HEK293 (cell line): ENCODE results near the gene ADAMTS16.

ENCODE experiments used
- CTCF ChIA-PET: fragments of 350-600 bp; formaldehyde crosslinking; extraction: SDS; loops from one replicate; lab custom pipeline; 2021; ENCODE audit warnings: antibody characterized with exemption; lab: Yijun Ruan, JAX
- POLR2A ChIA-PET: fragments of 300-600 bp; formaldehyde crosslinking; extraction: SDS; loops from one replicate; lab custom pipeline; 2020; ENCODE audit warnings: antibody characterized with exemption, inconsistent platforms; lab: Yijun Ruan, JAX
- H3K27ac ChIP-seq: fragments of 200-500 bp; sonication (Bioruptor generic); 2 replicates; pipeline ENCODE4 v1.5.1; 2014; ENCODE audit warnings: low read depth, low read length, control low read depth, inconsistent platforms; ENCODE audit errors: extremely low read depth
- H3K36me3 ChIP-seq, 2 experiments: fragments of 200-500 bp in 1 of 2; sonication (Bioruptor generic) in 1 of 2; 1 replicate in 1 of 2; 2 replicates in 1 of 2; pipeline ENCODE4 v1.5.1; 2014 to 2017; ENCODE audit warnings: inconsistent platforms in 2 of 2, low read length in 2 of 2; ENCODE audit not compliant: control insufficient read depth in 2 of 2, insufficient read depth in 1 of 2
- H3K4me1 ChIP-seq: fragments of 200-500 bp; sonication (Bioruptor generic); 2 replicates; pipeline ENCODE4 v1.5.1; 2014; ENCODE audit warnings: mild to moderate bottlenecking, low read length, inconsistent platforms; ENCODE audit not compliant: control insufficient read depth, insufficient read depth
- H3K4me3 ChIP-seq: 2 replicates; pipeline ENCODE4 v1.5.1; 2011; ENCODE audit warnings: low read depth, mild to moderate bottlenecking, control low read depth, low read length, moderate library complexity
- H3K9me3 ChIP-seq: fragments of 200-500 bp; sonication (Bioruptor generic); 2 replicates; pipeline ENCODE4 v1.5.1; 2014; ENCODE audit warnings: low read depth, low read length, inconsistent platforms; ENCODE audit not compliant: control insufficient read depth, insufficient read depth
- KLF16 ChIP-seq: fragments of 450-650 bp; formaldehyde crosslinking; IDR thresholded peaks from 2 replicates; pipeline ENCODE4 v1.5.1; 2017; ENCODE audit warnings: missing biosample characterization, missing genetic modification characterization
- MYNN ChIP-seq: fragments of 450-650 bp; formaldehyde crosslinking; IDR thresholded peaks from 2 replicates; pipeline ENCODE4 v1.5.1; 2016; ENCODE audit warnings: missing biosample characterization, missing genetic modification characterization, borderline replicate concordance
- MZF1 ChIP-seq: fragments of 450-650 bp; formaldehyde crosslinking; IDR thresholded peaks from 2 replicates; pipeline ENCODE4 v1.5.1; 2017; ENCODE audit warnings: missing biosample characterization, missing genetic modification characterization, borderline replicate concordance
- SCRT2 ChIP-seq: fragments of 450-650 bp; formaldehyde crosslinking; IDR thresholded peaks from 2 replicates; pipeline ENCODE4 v1.5.1; 2016; ENCODE audit warnings: missing biosample characterization, missing genetic modification characterization
- WT1 ChIP-seq: fragments of 450-650 bp; formaldehyde crosslinking; IDR thresholded peaks from 2 replicates; pipeline ENCODE4 v1.5.1; 2016; ENCODE audit warnings: missing biosample characterization, missing genetic modification characterization
- ZBTB17 ChIP-seq: fragments of 450-650 bp; formaldehyde crosslinking; IDR thresholded peaks from 2 replicates; pipeline ENCODE4 v1.5.1; 2016; ENCODE audit warnings: missing biosample characterization, missing genetic modification characterization
- ZBTB20 ChIP-seq: fragments of 450-650 bp; formaldehyde crosslinking; IDR thresholded peaks from 2 replicates; pipeline ENCODE4 v1.5.1; 2016; ENCODE audit warnings: missing biosample characterization, missing genetic modification characterization
- ZFP3 ChIP-seq: fragments of 450-650 bp; formaldehyde crosslinking; IDR thresholded peaks from 2 replicates; pipeline ENCODE4 v1.5.1; 2016; ENCODE audit warnings: low read depth, missing biosample characterization, missing genetic modification characterization
- ZNF169 ChIP-seq: fragments of 450-650 bp; formaldehyde crosslinking; IDR thresholded peaks from 2 replicates; pipeline ENCODE4 v1.5.1; 2016; ENCODE audit warnings: missing biosample characterization, missing genetic modification characterization
- ZNF221 ChIP-seq: fragments of 450-650 bp; formaldehyde crosslinking; IDR thresholded peaks from 2 replicates; pipeline ENCODE4 v1.5.1; 2017; ENCODE audit warnings: missing biosample characterization, missing genetic modification characterization, borderline replicate concordance
- ZNF324 ChIP-seq: fragments of 450-650 bp; formaldehyde crosslinking; IDR thresholded peaks from 2 replicates; pipeline ENCODE4 v1.5.1; 2016; ENCODE audit warnings: missing biosample characterization, missing genetic modification characterization
- ZNF341 ChIP-seq: fragments of 450-650 bp; formaldehyde crosslinking; IDR thresholded peaks from 2 replicates; pipeline ENCODE4; 2016; ENCODE audit warnings: low read depth, missing biosample characterization, missing genetic modification characterization
- ZNF398 ChIP-seq: fragments of 450-650 bp; formaldehyde crosslinking; IDR thresholded peaks from 2 replicates; pipeline ENCODE4 v1.5.1; 2017; ENCODE audit warnings: missing biosample characterization, missing genetic modification characterization
- ZNF433 ChIP-seq: fragments of 450-650 bp; formaldehyde crosslinking; IDR thresholded peaks from 2 replicates; pipeline ENCODE4 v1.5.1; 2016; ENCODE audit warnings: missing biosample characterization, missing genetic modification characterization, low read depth
- ZNF510 ChIP-seq: fragments of 450-650 bp; formaldehyde crosslinking; IDR thresholded peaks from 2 replicates; pipeline ENCODE4 v1.5.1; 2018; ENCODE audit warnings: mild to moderate bottlenecking, missing genetic modification characterization, missing biosample characterization; ENCODE audit not compliant: insufficient replicate concordance
- ZNF558 ChIP-seq: fragments of 450-650 bp; formaldehyde crosslinking; IDR thresholded peaks from 2 replicates; pipeline ENCODE4 v1.5.1; 2016; ENCODE audit warnings: missing biosample characterization, missing genetic modification characterization
- ZNF623 ChIP-seq: fragments of 450-650 bp; formaldehyde crosslinking; IDR thresholded peaks from 2 replicates; pipeline ENCODE4 v1.5.1; 2016; ENCODE audit warnings: missing biosample characterization, missing genetic modification characterization
- ZNF626 ChIP-seq: fragments of 450-650 bp; sonication (Bioruptor Pico); formaldehyde crosslinking; IDR thresholded peaks from 2 replicates; pipeline ENCODE4 v1.5.1; 2018; ENCODE audit warnings: missing biosample characterization, missing genetic modification characterization, inconsistent platforms
- ZNF629 ChIP-seq: fragments of 450-650 bp; formaldehyde crosslinking; IDR thresholded peaks from 2 replicates; pipeline ENCODE4 v1.5.1; 2017; ENCODE audit warnings: missing biosample characterization, missing genetic modification characterization
- ZNF660 ChIP-seq: fragments of 450-650 bp; IDR thresholded peaks from 2 replicates; pipeline ENCODE4 v1.5.1; 2018; ENCODE audit warnings: missing biosample characterization, mild to moderate bottlenecking, missing genetic modification characterization
- ZNF664 ChIP-seq: fragments of 450-650 bp; formaldehyde crosslinking; IDR thresholded peaks from 2 replicates; pipeline ENCODE4 v1.5.1; 2016; ENCODE audit warnings: missing biosample characterization, missing genetic modification characterization
- ZNF792 ChIP-seq: fragments of 450-650 bp; formaldehyde crosslinking; IDR thresholded peaks from 2 replicates; pipeline ENCODE4 v1.5.1; 2016; ENCODE audit warnings: missing biosample characterization, missing genetic modification characterization
- ZSCAN18 ChIP-seq: fragments of 450-650 bp; formaldehyde crosslinking; IDR thresholded peaks from 2 replicates; pipeline ENCODE4 v1.5.1; 2016; ENCODE audit warnings: missing biosample characterization, missing genetic modification characterization

ADAMTS16 gene

GRCh38 chr5:5178136-5178535 lies 38.0 kb downstream of the ADAMTS16 start:
- H3K4me3 ChIP-seq: no peak overlapping the region
- H3K27ac ChIP-seq: no peak overlapping the region
- ChIA-PET CTCF (interaction anchor here (0.9 to 1.2 kb wide), 4 partner anchors 11 to 308 kb away, joined by 3 to 5 read pairs (median 3); no protein-coding TSS in a partner anchor), POLR2A (no interaction called here)
- H3K9me3 ChIP-seq: no peaks in the 10 kb centered on the region; the same call in 1 of the 2 replicates
- H3K36me3 ChIP-seq: no peaks in the 10 kb centered on the region
- no peaks in the 10 kb centered on the region for H3K4me1 ChIP-seq
- TF ChIP-seq WT1 (tag by site-specific recombination): no peak
- no peak for TF ChIP-seq KLF16 (tag by site-specific recombination)
- TF ChIP-seq ZNF623: no peak
- TF ChIP-seq ZBTB17: no peak
- no peak for TF ChIP-seq ZNF660 (tag by site-specific recombination)
- TF ChIP-seq ZFP3: no peak
- TF ChIP-seq ZNF558 (tag by site-specific recombination): no peak
- no peak for TF ChIP-seq ZNF629 (tag by site-specific recombination)
- no peak for TF ChIP-seq ZNF792 (tag by site-specific recombination)
- no peak for TF ChIP-seq ZNF398 (tag by site-specific recombination)
- TF ChIP-seq MYNN (tag by site-specific recombination): no peak
- TF ChIP-seq, all 188 proteins: peak for 0

GRCh38 chr5:5178580-5178979 lies 38.5 kb downstream of the ADAMTS16 start:
- no peaks in the 10 kb centered on the region for H3K4me1 ChIP-seq
- no peak overlapping the region for H3K27ac ChIP-seq
- no peak overlapping the region for H3K4me3 ChIP-seq
- no peak for TF ChIP-seq ZNF169
- TF ChIP-seq ZNF324 (tag by site-specific recombination): no peak
- no peak for TF ChIP-seq ZSCAN18 (tag by site-specific recombination)
- no peak for TF ChIP-seq ZNF341 (tag by site-specific recombination)
- TF ChIP-seq SCRT2: no peak
- no peak for TF ChIP-seq ZNF221 (tag by site-specific recombination)
- no peak for TF ChIP-seq ZNF433
- H3K9me3 ChIP-seq: no peaks in the 10 kb centered on the region; the same call in 1 of the 2 replicates
- POLR2A ChIA-PET: no interaction called here
- CTCF ChIA-PET: interaction anchor here (0.9 to 1.2 kb wide), 4 partner anchors 11 to 308 kb away, joined by 3 to 5 read pairs (median 3); no protein-coding TSS in a partner anchor
- no peaks in the 10 kb centered on the region for H3K36me3 ChIP-seq

GRCh38 chr5:5179079-5179478 lies 38.9 kb downstream of the ADAMTS16 start:
- H3K27ac ChIP-seq: no peak overlapping the region
- no peaks in the 10 kb centered on the region for H3K4me1 ChIP-seq
- H3K9me3 ChIP-seq: no peaks in the 10 kb centered on the region; the same call in 1 of the 2 replicates
- CTCF ChIA-PET: interaction anchor here (0.9 to 1.4 kb wide), 4 partner anchors 12 to 309 kb away, joined by 3 to 5 read pairs (median 3); no protein-coding TSS in a partner anchor
- POLR2A ChIA-PET: no interaction called here
- no peak overlapping the region for H3K4me3 ChIP-seq
- no peaks in the 10 kb centered on the region for H3K36me3 ChIP-seq
- TF ChIP-seq ZBTB20 (tag by site-specific recombination) (no peak), ZNF398 (tag by site-specific recombination) (no peak), ZNF664 (tag by site-specific recombination) (no peak), MZF1 (tag by site-specific recombination) (no peak), ZNF510 (tag by site-specific recombination) (no peak), ZNF626 (tag by site-specific recombination) (no peak)
